Trophoblast cell (in vitro differentiated cells and primary cell): ENCODE data around the gene OPCML.

Experiments
- DNase-seq, 2 donors: peaks; one replicate each; pipeline ENCODE4 v3.0.0-alpha.2; 2016
- H2AFZ ChIP-seq: 2 replicates; pipeline ENCODE4 v1.6.1; 2013; ENCODE audit warnings: low read length, moderate library complexity, mild to moderate bottlenecking; ENCODE audit not compliant: insufficient read depth, poor library complexity
- H2AK5ac ChIP-seq: 2 replicates; pipeline ENCODE4 v1.6.1; 2013; ENCODE audit warnings: mild to moderate bottlenecking, low read length
- H2BK120ac ChIP-seq: 2 replicates; pipeline ENCODE4 v1.6.1; 2013; ENCODE audit warnings: low read length, mild to moderate bottlenecking, moderate library complexity; ENCODE audit not compliant: insufficient read depth, poor library complexity
- H2BK12ac ChIP-seq: 2 replicates; pipeline ENCODE4 v1.6.1; 2013; ENCODE audit warnings: mild to moderate bottlenecking, low read length, moderate library complexity
- H2BK5ac ChIP-seq: 2 replicates; pipeline ENCODE4 v1.6.1; 2013; ENCODE audit warnings: low read length, low read depth, moderate library complexity, mild to moderate bottlenecking; ENCODE audit not compliant: poor library complexity
- H3K14ac ChIP-seq: 2 replicates; pipeline ENCODE4 v1.6.1; 2013; ENCODE audit warnings: mild to moderate bottlenecking, low read length
- H3K18ac ChIP-seq: 2 replicates; pipeline ENCODE4 v1.6.1; 2013; ENCODE audit warnings: mild to moderate bottlenecking, low read length
- H3K23ac ChIP-seq: 2 replicates; pipeline ENCODE4 v1.6.1; 2013; ENCODE audit warnings: low read length
- H3K27ac ChIP-seq: 2 replicates; pipeline ENCODE4 v1.5.1; 2013; ENCODE audit warnings: low read depth, mild to moderate bottlenecking, inconsistent platforms, low read length, moderate library complexity
- H3K27me3 ChIP-seq: 2 replicates; pipeline ENCODE4 v1.6.1; 2013; ENCODE audit warnings: inconsistent platforms, mild to moderate bottlenecking, low read length, moderate library complexity; ENCODE audit not compliant: insufficient read depth
- H3K36me3 ChIP-seq, 2 experiments: 1 replicate in 1 of 2; 2 replicates in 1 of 2; pipeline ENCODE4 v1.6.1; 2013; ENCODE audit warnings: low read length in 2 of 2, mild to moderate bottlenecking in 2 of 2, moderate library complexity in 1 of 2; ENCODE audit not compliant: insufficient read depth in 2 of 2, control insufficient read depth in 1 of 2
- H3K4ac ChIP-seq: 2 replicates; pipeline ENCODE4 v1.6.1; 2013; ENCODE audit warnings: low read depth, mild to moderate bottlenecking, low read length, moderate library complexity
- H3K4me1 ChIP-seq, 2 experiments: 1 replicate in 1 of 2; 2 replicates in 1 of 2; pipeline ENCODE4 v1.6.1; 2013; ENCODE audit warnings: low read length in 2 of 2, mild to moderate bottlenecking in 2 of 2, moderate library complexity in 1 of 2; ENCODE audit not compliant: insufficient read depth in 2 of 2, control insufficient read depth in 1 of 2
- H3K4me2 ChIP-seq: 2 replicates; pipeline ENCODE4 v1.6.1; 2013; ENCODE audit warnings: inconsistent platforms, mild to moderate bottlenecking, low read length, moderate library complexity
- H3K4me3 ChIP-seq: 2 replicates; pipeline ENCODE4 v1.5.1; 2013; ENCODE audit warnings: mild to moderate bottlenecking, low read depth, low read length, inconsistent platforms
- H3K79me1 ChIP-seq: one replicate; pipeline ENCODE4 v1.6.1; 2013; ENCODE audit warnings: low read length
- H3K79me2 ChIP-seq: 2 replicates; pipeline ENCODE4 v1.6.1; 2013; ENCODE audit warnings: low read length, mild to moderate bottlenecking; ENCODE audit not compliant: control insufficient read depth, insufficient read depth, poor library complexity
- H3K9ac ChIP-seq: 2 replicates; pipeline ENCODE4 v1.6.1; 2013; ENCODE audit warnings: mild to moderate bottlenecking, low read length
- H3K9me3 ChIP-seq: 2 replicates; pipeline ENCODE4 v1.6.1; 2013; ENCODE audit warnings: low read depth, mild to moderate bottlenecking, control low read depth, inconsistent platforms, low read length; ENCODE audit not compliant: insufficient read depth
- H4K12ac ChIP-seq: 2 replicates; pipeline ENCODE4 v1.6.1; 2013; ENCODE audit warnings: low read depth, mild to moderate bottlenecking, low read length, moderate library complexity
- H4K8ac ChIP-seq: 2 replicates; pipeline ENCODE4 v1.6.1; 2013; ENCODE audit warnings: low read depth, mild to moderate bottlenecking, low read length, moderate library complexity
- H4K91ac ChIP-seq: one replicate; pipeline ENCODE4 v1.6.1; 2013; ENCODE audit warnings: low read depth, mild to moderate bottlenecking, low read length, moderate library complexity
- WGBS: extraction: QIAGEN DNeasy Blood & Tissue Kit; methylation state at CpG from one replicate; pipeline ENCODE4 v1.1.7; 2013; ENCODE audit warnings: missing lambda C conversion rate; ENCODE audit not compliant: insufficient read length, insufficient coverage; ENCODE audit errors: extremely low coverage; 5-methylcytosine and 5-hydroxymethylcytosine counted together

The OPCML gene

DNA sequence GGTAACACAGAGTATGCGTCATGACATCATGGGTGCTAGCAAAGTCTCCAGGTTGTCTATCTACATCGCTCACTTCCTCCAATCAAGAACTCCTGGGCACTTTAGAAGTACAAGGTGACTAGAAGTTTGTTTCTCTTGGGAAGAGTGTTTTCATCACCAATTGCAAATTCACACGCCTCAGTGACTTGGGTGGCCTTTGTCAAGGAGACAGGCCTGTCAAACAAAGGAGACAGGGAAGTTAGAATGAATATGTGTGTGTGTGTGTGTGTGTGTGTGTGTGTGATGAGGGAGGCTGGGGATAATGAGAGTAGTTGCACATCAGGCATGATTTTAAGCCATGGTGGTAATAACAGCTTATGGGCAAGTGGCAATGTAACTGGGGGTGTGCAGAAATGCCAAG lies 953.2 kb downstream of the OPCML start:
- no peak overlapping the region for H4K12ac ChIP-seq
- no peak overlapping the region for H3K9ac ChIP-seq
- no peak for DNase-seq
- H3K4ac ChIP-seq = no peak overlapping the region
- H3K18ac ChIP-seq = no peak overlapping the region
- no peaks in the 10 kb centered on the region for H3K79me2 ChIP-seq
- H2BK120ac ChIP-seq = no peak overlapping the region
- H3K9me3 ChIP-seq = no peaks in the 10 kb centered on the region
- no peak overlapping the region for H2AFZ ChIP-seq
- peaks cover 0 to 3% of the 10 kb centered on the region in 2 experiments for H3K4me1 ChIP-seq
- no peak overlapping the region for H2BK5ac ChIP-seq
- H3K23ac ChIP-seq = no peak overlapping the region
- H4K8ac ChIP-seq = no peak overlapping the region
- no CpG with 5 or more reads among the region's 3 CpGs for WGBS
- no peak overlapping the region for H3K4me2 ChIP-seq
- H2AK5ac ChIP-seq = no peak overlapping the region
- no peak overlapping the region for H3K14ac ChIP-seq
- H4K91ac ChIP-seq = no peak overlapping the region
- no peak overlapping the region for H3K4me3 ChIP-seq
- no peaks in the 10 kb centered on the region for H3K36me3 ChIP-seq
- no peaks in the 10 kb centered on the region for H3K79me1 ChIP-seq
- H3K27ac ChIP-seq = no peak overlapping the region
- no peaks in the 10 kb centered on the region for H3K27me3 ChIP-seq
- H2BK12ac ChIP-seq = no peak overlapping the region

DNA sequence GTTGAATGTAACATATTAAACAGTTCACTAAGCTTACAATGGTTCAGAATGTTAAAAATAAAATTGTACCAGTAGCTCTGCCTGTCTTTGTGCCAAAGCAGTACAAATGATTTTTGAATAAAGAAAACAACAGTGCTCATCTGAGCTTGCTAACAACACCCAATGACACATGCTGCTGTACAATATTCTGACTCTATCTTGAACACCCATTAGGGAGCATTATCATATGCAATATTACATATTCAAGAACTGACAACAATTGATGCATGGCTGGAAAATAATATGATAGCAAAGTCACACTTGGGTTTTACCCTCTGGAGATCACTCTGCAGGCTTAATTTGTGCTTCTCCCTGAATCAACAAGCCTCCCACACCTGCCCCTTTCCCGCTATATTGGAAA lies 953.7 kb downstream of the OPCML start:
- Histone ChIP-seq H3K14ac (no peak overlapping the region), H3K4me3 (no peak overlapping the region), H3K4ac (no peak overlapping the region), H2AFZ (no peak overlapping the region), H3K79me2 (no peaks in the 10 kb centered on the region), H3K9ac (no peak overlapping the region), H2BK120ac (no peak overlapping the region), H2BK12ac (no peak overlapping the region), H3K27ac (no peak overlapping the region), H3K4me2 (no peak overlapping the region), H3K79me1 (no peaks in the 10 kb centered on the region), H4K8ac (no peak overlapping the region), H3K18ac (no peak overlapping the region), H3K4me1 (peaks cover 0 to 3% of the 10 kb centered on the region in 2 experiments), H3K27me3 (no peaks in the 10 kb centered on the region), H3K36me3 (no peaks in the 10 kb centered on the region), H3K9me3 (no peaks in the 10 kb centered on the region), H2AK5ac (no peak overlapping the region), H3K23ac (no peak overlapping the region), H4K91ac (no peak overlapping the region), H2BK5ac (no peak overlapping the region), H4K12ac (no peak overlapping the region)
- no peak for DNase-seq
- WGBS = no CpG with 5 or more reads among the region's 1 CpG

DNA sequence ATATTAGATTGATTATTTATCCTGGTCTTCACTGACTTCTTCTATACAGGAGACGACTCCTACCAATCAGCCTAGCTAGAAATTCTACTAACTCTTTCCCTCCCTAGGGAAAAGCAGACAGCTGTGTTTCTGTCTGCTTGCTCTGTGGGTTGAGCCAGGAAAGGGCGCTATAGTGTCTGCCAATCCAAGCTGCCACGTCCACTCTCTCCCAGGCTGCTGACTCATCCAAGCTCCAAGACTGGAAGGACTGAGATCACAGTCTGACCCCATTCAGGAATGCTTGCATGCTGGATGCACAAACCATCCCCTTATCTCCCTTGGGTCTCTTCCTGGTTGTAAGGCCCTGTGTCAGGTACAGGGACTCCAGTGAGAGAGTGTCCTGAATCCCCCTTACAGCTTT lies 955.6 kb downstream of the OPCML start:
- Histone ChIP-seq H3K79me2 (no peaks in the 10 kb centered on the region), H4K8ac (no peak overlapping the region), H3K4me3 (no peak overlapping the region), H3K79me1 (no peaks in the 10 kb centered on the region), H3K4me1 (peaks cover 0 to 3% of the 10 kb centered on the region in 2 experiments), H3K18ac (no peak overlapping the region), H3K36me3 (no peaks in the 10 kb centered on the region), H3K14ac (no peak overlapping the region), H2AFZ (no peak overlapping the region), H2AK5ac (no peak overlapping the region), H3K23ac (no peak overlapping the region), H4K12ac (no peak overlapping the region), H3K4me2 (no peak overlapping the region), H3K4ac (no peak overlapping the region), H3K27ac (peak overlapping the region; percentile 57), H2BK12ac (no peak overlapping the region), H3K9ac (no peak overlapping the region), H4K91ac (no peak overlapping the region), H3K27me3 (no peaks in the 10 kb centered on the region), H3K9me3 (no peaks in the 10 kb centered on the region), H2BK120ac (no peak overlapping the region), H2BK5ac (no peak overlapping the region)
- WGBS = no CpG with 5 or more reads among the region's 3 CpGs
- DNase-seq = peak; percentile 10 to 41

DNA sequence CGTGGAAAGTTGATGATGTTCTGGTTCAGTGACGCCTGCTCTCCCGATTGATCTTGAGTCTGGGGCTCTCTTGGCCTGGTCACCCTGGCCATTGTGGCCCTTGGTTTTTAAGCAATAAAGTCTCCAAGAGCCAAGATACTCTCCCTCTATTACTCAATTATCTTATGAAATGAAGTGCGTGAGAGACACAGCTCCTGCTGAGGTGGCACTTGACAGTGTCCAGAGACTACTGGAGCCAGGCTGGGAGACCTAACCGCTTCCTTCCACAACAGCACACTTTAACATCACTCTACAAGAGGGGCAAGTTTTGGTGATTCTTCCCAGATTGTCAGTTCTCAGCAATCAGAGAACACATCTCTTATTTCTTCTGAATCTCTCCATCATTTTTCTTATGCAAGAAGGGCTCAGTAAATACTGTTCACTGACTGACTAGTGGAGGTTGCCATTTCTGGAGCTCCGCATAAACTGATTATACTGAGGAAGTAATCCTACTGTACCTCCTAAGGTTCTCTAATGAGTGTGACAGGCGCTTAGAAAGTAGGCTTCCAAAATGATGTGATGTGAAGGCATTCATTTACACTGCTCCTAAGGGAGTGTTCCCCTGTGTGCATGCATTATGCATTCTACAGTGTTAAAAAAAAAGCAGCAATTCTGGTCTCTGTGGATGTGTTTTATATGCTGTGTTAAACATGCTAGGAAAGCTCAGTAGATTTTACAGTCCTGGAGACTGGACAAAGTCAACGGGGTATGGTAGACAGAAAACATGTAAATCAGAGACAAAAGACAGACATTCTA lies 968.0 kb downstream of the OPCML start:
- no peak overlapping the region for H2AK5ac ChIP-seq
- H4K91ac ChIP-seq = no peak overlapping the region

More for the DNA sequence above, 968.0 kb downstream of the OPCML start:
- Histone ChIP-seq H2AFZ (no peak overlapping the region), H3K18ac (no peak overlapping the region), H3K79me2 (no peaks in the 10 kb centered on the region), H3K79me1 (no peaks in the 10 kb centered on the region), H3K27ac (no peak overlapping the region), H3K4ac (no peak overlapping the region), H2BK12ac (no peak overlapping the region), H3K4me1 (no peaks in the 10 kb centered on the region), H3K4me2 (no peak overlapping the region), H3K23ac (no peak overlapping the region), H4K12ac (no peak overlapping the region), H2BK120ac (no peak overlapping the region), H3K9ac (no peak overlapping the region), H3K9me3 (no peaks in the 10 kb centered on the region), H3K36me3 (no peaks in the 10 kb centered on the region), H2BK5ac (no peak overlapping the region), H4K8ac (no peak overlapping the region), H3K27me3 (no peaks in the 10 kb centered on the region), H3K14ac (no peak overlapping the region), H3K4me3 (no peak overlapping the region)
- no CpG with 5 or more reads among the region's 8 CpGs for WGBS
- DNase-seq = no peak
